OCI-LY7 (cell line): Measurements from ENCODE around the gene OR2V2. TPM values are rescaled to one million over a fixed set of nuclear protein-coding genes. Genes with fewer than 3 reads are reported as not detected.
"Not testable (repeated sequence)": the region's sequence is repeated elsewhere in the genome, so short reads cannot be mapped to it uniquely, and the experiment has no call there.

Experiments used
- BruUV-seq: library from RNA; stranded (reverse); fragments of 400-500 nt; replicated peaks from 2 replicates; lab custom pipeline; 2021; lab: Mats Ljungman, UMichigan
- CTCF ChIA-PET: fragments of 300-600 bp; sonication (Branson Sonifier 250); formaldehyde crosslinking; loops from one replicate; lab custom pipeline; 2022; ENCODE audit warnings: antibody characterized with exemption; ENCODE audit not compliant: unreplicated experiment; lab: Charles Lee
- POLR2A ChIA-PET: fragments of 300-600 bp; sonication (Branson Sonifier 250); formaldehyde crosslinking; loops from one replicate; lab custom pipeline; 2022; ENCODE audit warnings: antibody characterized with exemption; lab: Charles Lee
- DNase-seq: peaks from one replicate; pipeline ENCODE4 v3.0.0-alpha.2; 2015; ENCODE audit warnings: low spot score
- H2AFZ ChIP-seq: fragments of 200-600 bp; sonication (generic), shearing (Covaris generic); 2 replicates; pipeline ENCODE4 v1.6.1; 2014; ENCODE audit warnings: mild to moderate bottlenecking, antibody characterized with exemption, low read length, moderate library complexity
- H3K27ac ChIP-seq: fragments of 200-600 bp; sonication (generic); 2 replicates; pipeline ENCODE4 v1.5.1; 2014; ENCODE audit warnings: mixed run types, low read depth, mild to moderate bottlenecking, moderate library complexity, low read length, inconsistent platforms; ENCODE audit not compliant: poor library complexity, severe bottlenecking
- H3K36me3 ChIP-seq: fragments of 200-600 bp; sonication (generic); 2 replicates; pipeline ENCODE4 v1.6.1; 2014; ENCODE audit warnings: mild to moderate bottlenecking, antibody characterized with exemption, low read length, moderate library complexity, mixed read lengths; ENCODE audit not compliant: insufficient read depth
- H3K4me1 ChIP-seq: fragments of 200-600 bp; sonication (generic); 2 replicates; pipeline ENCODE4 v1.5.1; 2014; ENCODE audit warnings: mild to moderate bottlenecking, low read length; ENCODE audit not compliant: insufficient read depth, poor library complexity, severe bottlenecking
- H3K4me2 ChIP-seq: fragments of 200-600 bp; sonication (generic); 2 replicates; pipeline ENCODE4 v1.6.1; 2014; ENCODE audit warnings: mild to moderate bottlenecking, low read length
- H3K4me3 ChIP-seq: fragments of 200-600 bp; sonication (generic); 2 replicates; pipeline ENCODE4 v1.5.1; 2014; ENCODE audit warnings: mild to moderate bottlenecking, low read depth, low read length; ENCODE audit not compliant: poor library complexity, severe bottlenecking
- H3K79me2 ChIP-seq: fragments of 200-600 bp; sonication (generic); 2 replicates; pipeline ENCODE4 v1.6.1; 2016; ENCODE audit warnings: low read depth, mild to moderate bottlenecking, low read length, moderate library complexity, mixed read lengths; ENCODE audit not compliant: insufficient read depth
- H3K9me2 ChIP-seq: fragments of 200-600 bp; sonication (generic); 2 replicates; pipeline ENCODE4 v1.6.1; 2016; ENCODE audit warnings: mild to moderate bottlenecking, low read length, mixed read lengths; ENCODE audit not compliant: insufficient read depth
- H3K9me3 ChIP-seq: fragments of 200-600 bp; sonication (generic); 2 replicates; pipeline ENCODE4 v1.6.1; 2014; ENCODE audit warnings: mild to moderate bottlenecking, mixed run types, low read length, mixed read lengths
- H4K20me1 ChIP-seq: fragments of 200-600 bp; sonication (generic); 2 replicates; pipeline ENCODE4 v1.6.1; 2014; ENCODE audit warnings: mild to moderate bottlenecking, antibody characterized with exemption, low read length, moderate library complexity, mixed read lengths; ENCODE audit not compliant: insufficient read depth
- EZH2phosphoT487 ChIP-seq: fragments of 200-600 bp; sonication (generic); IDR thresholded peaks from 2 replicates; pipeline ENCODE4 v1.6.1; 2018; ENCODE audit warnings: low read depth, borderline replicate concordance, mild to moderate bottlenecking, mixed run types, antibody characterized with exemption, low read length, moderate library complexity, mixed read lengths
- intact Hi-C: fragments of 100-400 bp; cut with micrococcal nuclease; formaldehyde crosslinking; loops from one replicate; pipeline ENCODE4 v1.10.0; 2022; ENCODE audit not compliant: unreplicated experiment
- total RNA-seq, 2 experiments: library from RNA; depleted of rRNA in 1 of 2; stranded (reverse); fragments of >200 nt in 1 of 2; shearing (Covaris generic) in 1 of 2; gene quantifications; 2 replicates each; pipeline ENCODE4 v1.2.3, GENCODE V29; 2014 to 2022
- TF ChIP-seq, protein P1 (sequence below): fragments of 200-600 bp; sonication (generic); conservative IDR thresholded peaks from 2 replicates; pipeline ENCODE4 v1.5.1; 2014; ENCODE audit warnings: mild to moderate bottlenecking, antibody characterized with exemption, low read length, moderate library complexity, mixed read lengths

OR2V2 gene
- total RNA-seq, 2 experiments from 2014 or later = 0.06 TPM; not detected in 1

GRCh38 chr5:181104259-181104568 lies 43.2 kb upstream of the OR2V2 start:
- DNase-seq, BruUV-seq, POLR2A ChIA-PET, H3K9me3 ChIP-seq, H3K79me2 ChIP-seq, H3K4me3 ChIP-seq, H3K27ac ChIP-seq, H2AFZ ChIP-seq, H4K20me1 ChIP-seq, H3K9me2 ChIP-seq, intact Hi-C loops, CTCF ChIA-PET, H3K4me2 ChIP-seq, H3K36me3 ChIP-seq, H3K4me1 ChIP-seq: not testable (repeated sequence)

DNA sequence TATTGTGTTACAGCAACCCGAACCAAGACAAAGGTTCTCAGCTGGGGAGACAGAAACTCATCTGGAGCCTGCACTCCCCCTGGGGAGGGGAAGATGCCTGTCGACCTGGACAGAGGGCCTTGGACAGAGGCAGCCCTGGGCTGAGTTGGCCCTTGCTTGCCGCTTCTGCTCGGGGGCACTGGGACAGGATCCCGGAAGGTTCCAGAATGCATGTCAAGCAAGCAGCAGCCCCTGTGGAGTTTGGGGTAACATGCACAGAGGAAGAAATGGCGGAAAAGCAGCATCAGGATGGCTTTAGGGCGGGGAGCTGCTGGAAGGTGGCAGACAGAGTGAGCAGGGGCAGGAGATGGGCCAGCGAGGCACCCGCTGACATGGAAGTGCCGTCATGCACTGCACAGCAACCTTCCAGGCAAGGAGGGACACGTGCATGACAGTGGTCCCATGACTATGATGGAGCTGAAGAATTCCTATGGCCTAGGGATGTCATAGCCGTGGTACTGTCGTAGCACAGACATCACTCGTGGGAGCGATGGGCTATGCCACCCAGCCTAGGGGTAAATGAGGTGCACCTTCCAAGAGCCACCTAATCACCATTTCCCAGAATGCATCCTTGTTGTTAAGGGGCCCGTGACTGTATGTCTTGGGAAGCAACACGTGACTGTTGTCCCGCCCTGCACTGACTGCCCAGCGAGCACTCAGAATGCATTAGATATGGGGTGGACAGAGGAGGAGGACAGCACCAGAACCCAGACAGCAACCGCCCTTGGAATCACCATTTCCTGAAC lies 42.6 kb upstream of the OR2V2 start:
- DNase-seq, H3K36me3 ChIP-seq, POLR2A ChIA-PET, H3K9me3 ChIP-seq, H3K27ac ChIP-seq, H2AFZ ChIP-seq, H4K20me1 ChIP-seq, BruUV-seq, H3K4me1 ChIP-seq, H3K9me2 ChIP-seq, CTCF ChIA-PET, intact Hi-C loops, H3K79me2 ChIP-seq, H3K4me2 ChIP-seq, H3K4me3 ChIP-seq: not testable (repeated sequence)

- H3K4me2 ChIP-seq = 0 out of 2 replicates have a peak overlapping the region, but pooled peaks have one; percentile 2
- H3K4me1 ChIP-seq = peaks cover 7% of the 10 kb centered on the region
- H3K4me3 ChIP-seq = no peak overlapping the region
- no peaks in the 10 kb centered on the region for H3K36me3 ChIP-seq
- TF ChIP-seq EZH2phosphoT487 = no peak
- TF ChIP-seq, protein P1, sequence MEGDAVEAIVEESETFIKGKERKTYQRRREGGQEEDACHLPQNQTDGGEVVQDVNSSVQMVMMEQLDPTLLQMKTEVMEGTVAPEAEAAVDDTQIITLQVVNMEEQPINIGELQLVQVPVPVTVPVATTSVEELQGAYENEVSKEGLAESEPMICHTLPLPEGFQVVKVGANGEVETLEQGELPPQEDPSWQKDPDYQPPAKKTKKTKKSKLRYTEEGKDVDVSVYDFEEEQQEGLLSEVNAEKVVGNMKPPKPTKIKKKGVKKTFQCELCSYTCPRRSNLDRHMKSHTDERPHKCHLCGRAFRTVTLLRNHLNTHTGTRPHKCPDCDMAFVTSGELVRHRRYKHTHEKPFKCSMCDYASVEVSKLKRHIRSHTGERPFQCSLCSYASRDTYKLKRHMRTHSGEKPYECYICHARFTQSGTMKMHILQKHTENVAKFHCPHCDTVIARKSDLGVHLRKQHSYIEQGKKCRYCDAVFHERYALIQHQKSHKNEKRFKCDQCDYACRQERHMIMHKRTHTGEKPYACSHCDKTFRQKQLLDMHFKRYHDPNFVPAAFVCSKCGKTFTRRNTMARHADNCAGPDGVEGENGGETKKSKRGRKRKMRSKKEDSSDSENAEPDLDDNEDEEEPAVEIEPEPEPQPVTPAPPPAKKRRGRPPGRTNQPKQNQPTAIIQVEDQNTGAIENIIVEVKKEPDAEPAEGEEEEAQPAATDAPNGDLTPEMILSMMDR = no peak
- DNase-seq = no peak
- H4K20me1 ChIP-seq = no peaks in the 10 kb centered on the region
- BruUV-seq = no TSS peak
- no peaks in the 10 kb centered on the region for H3K79me2 ChIP-seq
- POLR2A ChIA-PET = no interaction called here
- no peaks in the 10 kb centered on the region for H3K9me2 ChIP-seq
- intact Hi-C loops = no loop called here
- CTCF ChIA-PET = no interaction called here
- no peaks in the 10 kb centered on the region for H3K9me3 ChIP-seq
- H3K27ac ChIP-seq = no peak overlapping the region
- H2AFZ ChIP-seq = no peak overlapping the region
These were observed 41.9 kb upstream of the OR2V2 start for GRCh38 chr5:181105391-181106025.
